Subcutaneous adipose tissue (tissue), 4 donors: ENCODE results near the gene RBM20. TPM values are rescaled to one million over a fixed set of nuclear protein-coding genes. Genes with fewer than 3 reads are reported as not detected.

Experiments
- CTCF ChIP-seq: fragments of 450-650 bp; IDR thresholded peaks from one replicate; pipeline ENCODE4 v1.5.1; 2016; ENCODE audit warnings: low read depth, mild to moderate bottlenecking, control low read depth, antibody characterized with exemption, moderate library complexity
- total RNA-seq, 4 donors: library from RNA; depleted of rRNA; stranded (reverse); fragments of >200 nt; gene quantifications; one replicate each; pipeline ENCODE4 v1.1.0, GENCODE V29; 2016

Gene RBM20
- total RNA-seq, 4 donors from 2014 or later = 0.88 to 10.3 (median 3.5) TPM

- no peak for TF ChIP-seq CTCF
Observed at GRCh38 chr10:110764378-110764777, 120.2 kb downstream of the RBM20 start.

- TF ChIP-seq CTCF = no peak
Observed at GRCh38 chr10:110764793-110765512, 120.8 kb downstream of the RBM20 start.

DNA sequence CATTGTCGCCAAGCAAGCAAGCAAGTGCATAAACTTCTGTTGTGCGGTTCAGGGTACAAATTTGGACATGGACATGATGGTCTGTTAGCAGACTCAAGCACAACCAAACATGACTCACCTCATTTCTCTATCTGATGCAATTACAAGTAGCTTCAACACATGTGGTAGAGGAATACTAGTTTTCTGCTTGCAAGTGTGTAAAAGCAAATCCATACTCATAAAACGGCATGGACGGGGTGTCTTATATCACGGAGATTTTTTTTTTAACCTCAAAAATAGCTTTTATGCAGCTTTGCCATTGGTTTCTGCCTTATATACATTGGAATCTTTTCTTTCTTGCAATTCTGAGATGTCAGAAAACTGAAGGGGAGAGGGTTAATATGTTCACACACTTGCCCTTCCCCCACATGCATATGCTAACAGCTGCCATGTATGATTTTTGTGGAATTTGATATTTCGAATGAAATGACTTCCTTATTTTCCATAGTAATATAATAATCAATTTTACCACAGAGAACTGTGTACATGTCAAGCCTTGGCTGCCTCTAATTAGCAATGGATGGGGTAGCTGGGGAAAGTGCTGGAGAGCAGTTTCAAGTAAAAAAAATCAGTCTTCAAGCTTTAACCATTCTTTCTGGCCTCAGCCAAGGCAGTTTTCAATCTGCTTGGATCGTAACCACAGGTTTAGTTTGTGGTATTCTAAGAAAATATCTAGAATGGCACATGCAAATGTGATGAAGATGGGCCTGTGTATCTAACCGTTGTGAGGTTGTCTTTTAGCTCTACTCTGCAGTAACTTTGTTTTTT lies 121.6 kb downstream of the RBM20 start:
- TF ChIP-seq CTCF = no peak

- no peak for TF ChIP-seq CTCF
Observed at GRCh38 chr10:110770243-110770642, 126.1 kb downstream of the RBM20 start.

GRCh38 chr10:110771486-110771885 lies 127.3 kb downstream of the RBM20 start:
- no peak for TF ChIP-seq CTCF

- TF ChIP-seq CTCF = no peak
Observed at GRCh38 chr10:110771991-110772390, 127.9 kb downstream of the RBM20 start.

DNA sequence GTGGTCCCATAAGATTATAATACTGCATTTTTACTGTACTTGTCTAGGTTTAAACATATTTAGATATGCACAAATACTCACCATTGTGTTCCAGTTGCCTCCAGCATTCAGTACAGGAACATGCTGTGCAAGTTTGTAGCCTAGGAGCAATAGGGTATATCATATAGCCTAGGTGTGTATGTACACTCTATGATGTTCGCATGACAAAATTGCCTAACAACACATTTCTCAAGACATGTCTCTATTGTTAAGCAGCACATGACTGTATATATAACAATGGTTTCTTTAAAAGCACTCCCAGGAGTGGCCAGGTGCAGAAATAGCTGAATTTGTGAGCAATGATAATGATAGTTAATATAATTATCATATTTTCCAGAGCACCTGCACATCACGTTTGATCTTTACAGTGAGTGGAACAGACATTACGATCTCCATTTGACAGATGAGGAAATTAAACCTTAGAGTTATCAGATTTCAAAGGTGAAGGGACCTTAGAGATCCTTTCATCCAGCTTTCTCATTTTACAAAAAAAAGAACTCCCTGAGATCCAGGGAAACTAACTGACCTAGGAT lies 128.4 kb downstream of the RBM20 start:
- TF ChIP-seq CTCF = no peak
